ENCODE data around the gene PBXIP1.
A peak's percentile ranks its signal among the peaks of the same experiment; 100 is the strongest.

PBXIP1 gene

GRCh38 chr1:154954541-154954940 is 1.4 kb downstream of the PBXIP1 start:
- DNase-seq: no peak

- DNase-seq: no peak
Observed at GRCh38 chr1:154953611-154954038, 2.3 kb downstream of the PBXIP1 start.

GRCh38 chr1:154952664-154953063 is 3.2 kb downstream of the PBXIP1 start:
- no peak for DNase-seq

GRCh38 chr1:154951901-154952657 is 3.8 kb downstream of the PBXIP1 start:
- DNase-seq: no peak

- no peak for DNase-seq
Observed at GRCh38 chr1:154948079-154948478, 7.8 kb downstream of the PBXIP1 start.

- DNase-seq: no peak
Observed at GRCh38 chr1:154945962-154946850, 9.7 kb downstream of the PBXIP1 start.

GRCh38 chr1:154945160-154945961 is 10.5 kb downstream of the PBXIP1 start:
- DNase-seq: no peak

- DNase-seq: no peak
Observed at GRCh38 chr1:154944401-154945159, 11.3 kb downstream of the PBXIP1 start.

GRCh38 chr1:154943649-154944400 is 12.1 kb downstream of the PBXIP1 start:
- DNase-seq: peak; percentile 42

GRCh38 chr1:154941333-154942013 is 14.4 kb downstream of the PBXIP1 start:
- DNase-seq: no peak

GRCh38 chr1:154940651-154941194 is 15.2 kb downstream of the PBXIP1 start:
- DNase-seq: no peak

- no peak for DNase-seq
Observed at GRCh38 chr1:154940213-154940560, 15.7 kb downstream of the PBXIP1 start.

- DNase-seq: no peak
Observed at GRCh38 chr1:154938604-154939399, 17.1 kb downstream of the PBXIP1 start.

- DNase-seq: no peak
Observed at GRCh38 chr1:154937988-154938386, 17.9 kb downstream of the PBXIP1 start.

GRCh38 chr1:154937085-154937987 is 18.6 kb downstream of the PBXIP1 start:
- peak; percentile 87 for DNase-seq

GRCh38 chr1:154936555-154937084 is 19.3 kb downstream of the PBXIP1 start, which contains the start of gene PMVK:
TSS of gene PMVK (minus strand) at chr1:154936719. CDS start at chr1:154936685, 34 bp downstream.
- DNase-seq: peak; percentile 94

GRCh38 chr1:154935749-154936554 is 19.9 kb downstream of the PBXIP1 start:
- DNase-seq: no peak

All from NCI-H146 (cell line).